ENCODE results near the gene DLG4.
"Not testable (repeated sequence)": the region's sequence is repeated elsewhere in the genome, so short reads cannot be mapped to it uniquely, and the experiment has no call there.

The DLG4 gene

GRCh38 chr17:7211491-7212273 lies 8.0 kb downstream of the DLG4 start:
- no peak for DNase-seq

- no peak for DNase-seq
These were observed 10.7 kb downstream of the DLG4 start for GRCh38 chr17:7208754-7209460.

- DNase-seq, result no peak
These were observed 11.5 kb downstream of the DLG4 start for GRCh38 chr17:7208027-7208571.

GRCh38 chr17:7207120-7208001 lies 12.3 kb downstream of the DLG4 start:
- DNase-seq, result no peak

GRCh38 chr17:7205561-7205960 lies 14.1 kb downstream of the DLG4 start:
- no peak for DNase-seq

GRCh38 chr17:7204828-7205461 lies 14.7 kb downstream of the DLG4 start:
- peak; percentile 80 to 90 for DNase-seq

- DNase-seq, result peak; percentile 58 to 87
These were observed 15.3 kb downstream of the DLG4 start for GRCh38 chr17:7204336-7204735.

GRCh38 chr17:7203391-7203790 lies 16.2 kb downstream of the DLG4 start:
- DNase-seq, result no peak

GRCh38 chr17:7196651-7197401 lies 22.8 kb downstream of the DLG4 start:
- DNase-seq, result no peak

GRCh38 chr17:7195971-7196370 lies 23.7 kb downstream of the DLG4 start:
- DNase-seq, result no peak

- peak; percentile 46 to 70 for DNase-seq
These were observed 27.2 kb downstream of the DLG4 start for GRCh38 chr17:7192271-7192937.

- peak in 1 of 2 experiments; percentile 42 for DNase-seq
These were observed 27.9 kb downstream of the DLG4 start for GRCh38 chr17:7191571-7192270.

GRCh38 chr17:7191069-7191468 lies 28.6 kb downstream of the DLG4 start:
- no peak for DNase-seq

- no peak for DNase-seq
These were observed 29.2 kb downstream of the DLG4 start for GRCh38 chr17:7190276-7190917.

- no peak for DNase-seq
These were observed 33.4 kb downstream of the DLG4 start for GRCh38 chr17:7186241-7186640.

GRCh38 chr17:7184647-7185046 lies 35.0 kb downstream of the DLG4 start:
- DNase-seq, result no peak

GRCh38 chr17:7184091-7184488 lies 35.5 kb downstream of the DLG4 start:
- peak; percentile 3 to 31 for DNase-seq

- no peak for DNase-seq
These were observed 36.1 kb downstream of the DLG4 start for GRCh38 chr17:7183433-7184090.

- DNase-seq, result not testable (repeated sequence)
These were observed 37.5 kb downstream of the DLG4 start for GRCh38 chr17:7182101-7182500.

All from NCI-H524 (cell line).